SK-N-MC (cell line): ENCODE results near the gene DLGAP5.

Source experiments
- DNase-seq: peaks from one replicate; pipeline ENCODE4 v3.0.0-alpha.2; 2011; ENCODE audit warnings: low read depth, low spot score
- H3K27ac ChIP-seq: fragments of 200-600 bp; sonication (generic); 2 replicates; pipeline ENCODE4 v1.5.1; 2016; ENCODE audit warnings: mixed run types
- H3K36me3 ChIP-seq: fragments of 200-600 bp; sonication (generic); 2 replicates; pipeline ENCODE4 v1.6.1; 2017; ENCODE audit warnings: antibody characterized with exemption, low read length, mixed read lengths; ENCODE audit not compliant: insufficient read depth
- H3K4me3 ChIP-seq: fragments of 200-600 bp; sonication (generic); 2 replicates; pipeline ENCODE4 v1.5.1; 2016
- H3K9ac ChIP-seq: fragments of 200-600 bp; sonication (generic); 2 replicates; pipeline ENCODE4 v1.8.0; 2017; ENCODE audit warnings: mixed run types, mixed read lengths; ENCODE audit not compliant: insufficient read length
- H3K9me3 ChIP-seq: fragments of 200-600 bp; sonication (generic); 2 replicates; pipeline ENCODE4 v1.6.1; 2017; ENCODE audit warnings: low read depth, mild to moderate bottlenecking, antibody characterized with exemption, low read length, moderate library complexity, mixed read lengths
- EZH2 ChIP-seq: fragments of 200-600 bp; sonication (generic); IDR thresholded peaks from one replicate; pipeline ENCODE4 v1.6.1; 2017; ENCODE audit warnings: antibody characterized with exemption
- FOXP2 ChIP-seq: optimal IDR thresholded peaks from 2 replicates; pipeline ENCODE3; 2011; ENCODE audit warnings: mild to moderate bottlenecking, moderate library complexity; ENCODE audit not compliant: insufficient read depth; ENCODE audit errors: extremely low read length, control extremely low read depth
- POLR2AphosphoS5 ChIP-seq: IDR thresholded peaks from 2 replicates; pipeline ENCODE4 v1.6.1; 2012; ENCODE audit warnings: mild to moderate bottlenecking, low read depth, low read length, borderline replicate concordance

Gene DLGAP5

GRCh38 chr14:55128386-55129085 lies 62.8 kb downstream of the DLGAP5 start:
- Histone ChIP-seq H3K9me3 (no peaks in the 10 kb centered on the region), H3K9ac (no peak overlapping the region), H3K4me3 (no peak overlapping the region), H3K36me3 (no peaks in the 10 kb centered on the region), H3K27ac (no peak overlapping the region)
- TF ChIP-seq EZH2 (no peak), FOXP2 (no peak), POLR2AphosphoS5 (no peak)
- no peak for DNase-seq

- Histone ChIP-seq H3K36me3 (no peaks in the 10 kb centered on the region), H3K9ac (no peak overlapping the region), H3K4me3 (no peak overlapping the region), H3K27ac (no peak overlapping the region), H3K9me3 (no peaks in the 10 kb centered on the region)
- no peak for DNase-seq
- no peak for TF ChIP-seq FOXP2
Observed at GRCh38 chr14:55127460-55127951, 63.9 kb downstream of the DLGAP5 start.

GRCh38 chr14:55126932-55127459 lies 64.4 kb downstream of the DLGAP5 start:
- TF ChIP-seq FOXP2 (no peak), POLR2AphosphoS5 (no peak)
- Histone ChIP-seq H3K9ac (no peak overlapping the region), H3K4me3 (no peak overlapping the region), H3K36me3 (no peaks in the 10 kb centered on the region), H3K9me3 (no peaks in the 10 kb centered on the region), H3K27ac (no peak overlapping the region)
- no peak for DNase-seq

- DNase-seq = no peak
- TF ChIP-seq EZH2 (no peak), FOXP2 (no peak), POLR2AphosphoS5 (no peak)
- Histone ChIP-seq H3K4me3 (no peak overlapping the region), H3K9ac (no peak overlapping the region), H3K9me3 (no peaks in the 10 kb centered on the region), H3K27ac (no peak overlapping the region), H3K36me3 (no peaks in the 10 kb centered on the region)
Observed at GRCh38 chr14:55126034-55126433, 65.4 kb downstream of the DLGAP5 start.

GRCh38 chr14:55125403-55125802 lies 66.0 kb downstream of the DLGAP5 start:
- no peak for DNase-seq
- no peak for TF ChIP-seq EZH2
- TF ChIP-seq FOXP2 = no peak
- no peak for TF ChIP-seq POLR2AphosphoS5

GRCh38 chr14:55124774-55125386 lies 66.5 kb downstream of the DLGAP5 start:
- no peaks in the 10 kb centered on the region for H3K9me3 ChIP-seq
- DNase-seq = no peak
- no peak overlapping the region for H3K4me3 ChIP-seq
- H3K9ac ChIP-seq = no peak overlapping the region
- no peak overlapping the region for H3K27ac ChIP-seq
- TF ChIP-seq FOXP2 (no peak), POLR2AphosphoS5 (no peak), EZH2 (no peak)
- no peaks in the 10 kb centered on the region for H3K36me3 ChIP-seq

More at GRCh38 chr14:55125403-55125802, 66.0 kb downstream of the DLGAP5 start:
- Histone ChIP-seq H3K36me3 (no peaks in the 10 kb centered on the region), H3K4me3 (no peak overlapping the region), H3K9ac (no peak overlapping the region), H3K27ac (no peak overlapping the region), H3K9me3 (no peaks in the 10 kb centered on the region)

- TF ChIP-seq FOXP2 = no peak
- TF ChIP-seq EZH2 = no peak
- TF ChIP-seq POLR2AphosphoS5 = no peak
- Histone ChIP-seq H3K9ac (no peak overlapping the region), H3K36me3 (no peaks in the 10 kb centered on the region), H3K9me3 (no peaks in the 10 kb centered on the region), H3K4me3 (no peak overlapping the region), H3K27ac (no peak overlapping the region)
- DNase-seq = no peak
Observed at GRCh38 chr14:55123852-55124639, 67.3 kb downstream of the DLGAP5 start.

- TF ChIP-seq FOXP2 (no peak), EZH2 (no peak), POLR2AphosphoS5 (no peak)
- H3K4me3 ChIP-seq = no peak overlapping the region
- no peak overlapping the region for H3K27ac ChIP-seq
- H3K9ac ChIP-seq = no peak overlapping the region
- no peaks in the 10 kb centered on the region for H3K9me3 ChIP-seq
- DNase-seq = no peak
- no peaks in the 10 kb centered on the region for H3K36me3 ChIP-seq
Observed at GRCh38 chr14:55123101-55123500, 68.3 kb downstream of the DLGAP5 start.
